GM21717 (cell line): ENCODE results near the gene MARK1.

Source experiments
- ATAC-seq: cut with Tn5 transposase; IDR thresholded peaks from one replicate; pipeline ENCODE4 v1.9.1; 2021; ENCODE audit warnings: mild to moderate bottlenecking, moderate library complexity; ENCODE audit not compliant: unreplicated experiment

Gene MARK1

GRCh38 chr1:220528679-220529501 is 954 bp downstream of the MARK1 start:
- ATAC-seq: peak; percentile 24

GRCh38 chr1:220529521-220530020 is 1.6 kb downstream of the MARK1 start:
- ATAC-seq: no peak

GRCh38 chr1:220533504-220534109 is 5.7 kb downstream of the MARK1 start:
- ATAC-seq: no peak

GRCh38 chr1:220544901-220545303 is 17.0 kb downstream of the MARK1 start:
- ATAC-seq: no peak

GRCh38 chr1:220550811-220551399 is 23.0 kb downstream of the MARK1 start:
- no peak for ATAC-seq

- ATAC-seq: no peak
These were observed 23.8 kb downstream of the MARK1 start for GRCh38 chr1:220551718-220552117.

- ATAC-seq: no peak
These were observed 24.8 kb downstream of the MARK1 start for GRCh38 chr1:220552672-220553260.

- no peak for ATAC-seq
These were observed 28.7 kb downstream of the MARK1 start for GRCh38 chr1:220556641-220557040.

- no peak for ATAC-seq
These were observed 35.6 kb downstream of the MARK1 start for GRCh38 chr1:220563564-220563963.

- ATAC-seq: no peak
These were observed 36.3 kb downstream of the MARK1 start for GRCh38 chr1:220564216-220564615.

GRCh38 chr1:220565670-220566069 is 37.7 kb downstream of the MARK1 start:
- ATAC-seq: no peak

GRCh38 chr1:220566869-220567268 is 38.9 kb downstream of the MARK1 start:
- ATAC-seq: no peak

- no peak for ATAC-seq
These were observed 44.5 kb downstream of the MARK1 start for GRCh38 chr1:220572416-220572815.

GRCh38 chr1:220573836-220574235 is 45.9 kb downstream of the MARK1 start:
- ATAC-seq: no peak

GRCh38 chr1:220575718-220576497 is 48.0 kb downstream of the MARK1 start:
- ATAC-seq: no peak

- ATAC-seq: no peak
These were observed 50.0 kb downstream of the MARK1 start for GRCh38 chr1:220577926-220578325.

GRCh38 chr1:220579317-220579716 is 51.4 kb downstream of the MARK1 start:
- ATAC-seq: no peak

GRCh38 chr1:220592714-220593113 is 64.8 kb downstream of the MARK1 start:
- no peak for ATAC-seq

GRCh38 chr1:220594356-220594755 is 66.4 kb downstream of the MARK1 start:
- ATAC-seq: no peak

GRCh38 chr1:220595179-220595578 is 67.2 kb downstream of the MARK1 start:
- no peak for ATAC-seq

- no peak for ATAC-seq
These were observed 77.0 kb downstream of the MARK1 start for GRCh38 chr1:220604926-220605325.
